Mammary epithelial cell (primary cell): ENCODE measurements around the gene CALML3.

Source experiments
- EZH2 ChIP-seq: IDR thresholded peaks from 2 replicates; pipeline ENCODE4 v1.6.1; 2012; ENCODE audit warnings: low read length, inconsistent platforms, borderline replicate concordance
- TF ChIP-seq, protein P1 (sequence below), 2 donors: IDR thresholded peaks in 1 of 2; conservative IDR thresholded peaks in 1 of 2; 2 replicates each; pipeline ENCODE4 v1.5.1; 2011 to 2012; ENCODE audit warnings: inconsistent platforms in 2 of 2, low read length in 2 of 2, mild to moderate bottlenecking in 2 of 2, control low read depth in 1 of 2, low read depth in 1 of 2; ENCODE audit not compliant: insufficient read depth in 1 of 2; ENCODE audit errors: extremely low read depth in 1 of 2

DNA sequence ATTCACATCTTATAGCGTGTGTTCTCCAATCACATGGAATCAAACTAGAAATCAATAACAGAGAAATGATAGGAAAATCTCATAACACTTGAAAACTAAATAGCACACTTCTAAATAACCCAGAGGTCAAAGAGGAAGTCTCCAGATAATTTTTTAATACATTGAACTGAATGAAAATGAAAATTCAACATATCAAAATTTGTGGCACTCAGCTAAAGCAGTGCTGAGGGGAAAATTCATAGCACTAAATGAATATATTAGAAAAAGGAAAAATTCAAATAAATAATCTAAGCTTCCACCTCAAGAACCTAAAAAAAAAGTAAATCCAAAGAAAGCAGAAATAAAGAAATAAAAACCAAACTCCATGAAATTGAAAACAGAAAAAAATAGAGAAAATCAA, 17.3 kb downstream of the CALML3 start:
- TF ChIP-seq, protein P1, sequence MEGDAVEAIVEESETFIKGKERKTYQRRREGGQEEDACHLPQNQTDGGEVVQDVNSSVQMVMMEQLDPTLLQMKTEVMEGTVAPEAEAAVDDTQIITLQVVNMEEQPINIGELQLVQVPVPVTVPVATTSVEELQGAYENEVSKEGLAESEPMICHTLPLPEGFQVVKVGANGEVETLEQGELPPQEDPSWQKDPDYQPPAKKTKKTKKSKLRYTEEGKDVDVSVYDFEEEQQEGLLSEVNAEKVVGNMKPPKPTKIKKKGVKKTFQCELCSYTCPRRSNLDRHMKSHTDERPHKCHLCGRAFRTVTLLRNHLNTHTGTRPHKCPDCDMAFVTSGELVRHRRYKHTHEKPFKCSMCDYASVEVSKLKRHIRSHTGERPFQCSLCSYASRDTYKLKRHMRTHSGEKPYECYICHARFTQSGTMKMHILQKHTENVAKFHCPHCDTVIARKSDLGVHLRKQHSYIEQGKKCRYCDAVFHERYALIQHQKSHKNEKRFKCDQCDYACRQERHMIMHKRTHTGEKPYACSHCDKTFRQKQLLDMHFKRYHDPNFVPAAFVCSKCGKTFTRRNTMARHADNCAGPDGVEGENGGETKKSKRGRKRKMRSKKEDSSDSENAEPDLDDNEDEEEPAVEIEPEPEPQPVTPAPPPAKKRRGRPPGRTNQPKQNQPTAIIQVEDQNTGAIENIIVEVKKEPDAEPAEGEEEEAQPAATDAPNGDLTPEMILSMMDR (conservative IDR thresholded peaks at IDR 0.05 in 1 of 2, IDR thresholded peaks at IDR 0.05 in 1 of 2; ENCODE audit: extremely low read depth in 1 of 2, insufficient read depth in 1 of 2, low read depth in 1 of 2, low read length in 2 of 2), result no peak
- no peak for TF ChIP-seq EZH2
